Measurements from ENCODE around the gene TMEM39B.
"Not testable (repeated sequence)": the region's sequence is repeated elsewhere in the genome, so short reads cannot be mapped to it uniquely, and the experiment has no call there.

TMEM39B gene

DNA sequence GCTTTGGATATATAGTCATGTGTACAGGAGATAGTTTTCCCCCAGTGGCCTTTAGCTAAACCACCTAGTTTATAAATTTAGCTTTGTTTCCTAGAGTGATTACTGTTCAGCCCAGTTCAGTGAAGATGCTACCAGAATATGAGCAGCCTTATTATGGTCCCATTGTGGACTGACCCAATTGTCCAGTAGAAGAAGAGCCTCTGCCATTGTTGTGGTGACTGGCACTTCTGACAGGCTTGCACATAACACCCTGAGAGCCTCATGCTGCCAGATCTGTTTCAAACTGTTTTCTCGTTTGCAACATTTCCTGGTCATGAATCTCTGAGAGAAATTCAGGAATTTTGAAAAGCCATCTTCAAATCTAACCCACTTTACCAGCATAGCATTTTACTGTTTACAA is 55.7 kb downstream of the TMEM39B start:
- TF ChIP-seq, protein P1, sequence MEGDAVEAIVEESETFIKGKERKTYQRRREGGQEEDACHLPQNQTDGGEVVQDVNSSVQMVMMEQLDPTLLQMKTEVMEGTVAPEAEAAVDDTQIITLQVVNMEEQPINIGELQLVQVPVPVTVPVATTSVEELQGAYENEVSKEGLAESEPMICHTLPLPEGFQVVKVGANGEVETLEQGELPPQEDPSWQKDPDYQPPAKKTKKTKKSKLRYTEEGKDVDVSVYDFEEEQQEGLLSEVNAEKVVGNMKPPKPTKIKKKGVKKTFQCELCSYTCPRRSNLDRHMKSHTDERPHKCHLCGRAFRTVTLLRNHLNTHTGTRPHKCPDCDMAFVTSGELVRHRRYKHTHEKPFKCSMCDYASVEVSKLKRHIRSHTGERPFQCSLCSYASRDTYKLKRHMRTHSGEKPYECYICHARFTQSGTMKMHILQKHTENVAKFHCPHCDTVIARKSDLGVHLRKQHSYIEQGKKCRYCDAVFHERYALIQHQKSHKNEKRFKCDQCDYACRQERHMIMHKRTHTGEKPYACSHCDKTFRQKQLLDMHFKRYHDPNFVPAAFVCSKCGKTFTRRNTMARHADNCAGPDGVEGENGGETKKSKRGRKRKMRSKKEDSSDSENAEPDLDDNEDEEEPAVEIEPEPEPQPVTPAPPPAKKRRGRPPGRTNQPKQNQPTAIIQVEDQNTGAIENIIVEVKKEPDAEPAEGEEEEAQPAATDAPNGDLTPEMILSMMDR (IDR thresholded peaks at IDR 0.05; ENCODE audit: insufficient read depth, low read length, poor library complexity, severe bottlenecking), result no peak
- Histone ChIP-seq H3K4me3 (replicated peaks; ENCODE audit: low read depth, low read length) (no peak overlapping the region), H3K27me3 (replicated peaks; ENCODE audit: control insufficient read depth, insufficient read depth, low read length) (no peaks in the 10 kb centered on the region), H3K36me3 (ENCODE audit: control insufficient read depth, insufficient read depth, low read length) (peaks cover 2% of the 10 kb centered on the region)
- no peak for DNase-seq (ENCODE audit: extremely low read depth, insufficient read length)

DNA sequence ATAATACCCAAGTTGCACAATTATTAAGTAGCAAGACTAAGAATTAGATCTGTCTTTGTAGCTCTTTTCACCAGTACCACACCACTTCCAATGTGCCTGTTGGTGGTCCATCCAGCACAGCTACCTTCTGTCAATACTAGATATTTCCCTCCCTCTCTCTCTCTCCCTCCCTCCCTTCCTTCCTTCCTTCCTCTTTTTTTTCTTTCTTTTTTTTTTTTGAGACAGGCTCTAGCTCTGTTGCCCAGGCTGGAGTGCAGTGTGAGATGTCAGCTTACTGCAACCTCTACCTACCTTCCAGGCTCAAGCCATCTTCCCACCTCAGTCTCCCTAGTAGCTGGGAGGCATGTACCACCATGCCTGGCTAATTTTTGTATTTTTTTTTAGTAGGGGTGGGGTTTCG is 56.2 kb downstream of the TMEM39B start:
- TF ChIP-seq, protein P1 (IDR thresholded peaks at IDR 0.05; ENCODE audit: insufficient read depth, low read length, poor library complexity, severe bottlenecking), result no peak
- no peak overlapping the region for H3K4me3 ChIP-seq (replicated peaks; ENCODE audit: low read depth, low read length)
- H3K36me3 ChIP-seq (ENCODE audit: control insufficient read depth, insufficient read depth, low read length), result peaks cover 2% of the 10 kb centered on the region
- DNase-seq (ENCODE audit: extremely low read depth, insufficient read length), result no peak
- no peaks in the 10 kb centered on the region for H3K27me3 ChIP-seq (replicated peaks; ENCODE audit: control insufficient read depth, insufficient read depth, low read length)

DNA sequence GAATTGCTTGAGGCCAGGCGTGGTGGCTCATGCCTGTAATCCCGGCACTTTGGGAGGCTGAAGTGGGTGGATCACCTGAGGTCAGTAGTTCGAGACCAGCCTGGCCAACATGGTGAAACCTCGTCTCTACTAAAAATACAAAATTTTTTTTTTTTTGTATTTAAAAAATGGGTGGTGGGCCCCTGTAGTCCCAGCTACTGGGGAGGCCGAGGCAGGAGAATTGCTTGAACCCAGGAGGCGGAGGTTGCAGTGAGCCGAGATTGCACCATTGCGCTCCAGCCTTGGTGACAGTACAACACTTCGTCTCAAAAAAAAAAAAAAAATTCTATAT is 61.2 kb downstream of the TMEM39B start:
- H3K36me3 ChIP-seq (ENCODE audit: control insufficient read depth, insufficient read depth, low read length); DNase-seq (ENCODE audit: extremely low read depth, insufficient read length); H3K27me3 ChIP-seq (replicated peaks; ENCODE audit: control insufficient read depth, insufficient read depth, low read length); H3K4me3 ChIP-seq (replicated peaks; ENCODE audit: low read depth, low read length): not testable (repeated sequence)

DNA sequence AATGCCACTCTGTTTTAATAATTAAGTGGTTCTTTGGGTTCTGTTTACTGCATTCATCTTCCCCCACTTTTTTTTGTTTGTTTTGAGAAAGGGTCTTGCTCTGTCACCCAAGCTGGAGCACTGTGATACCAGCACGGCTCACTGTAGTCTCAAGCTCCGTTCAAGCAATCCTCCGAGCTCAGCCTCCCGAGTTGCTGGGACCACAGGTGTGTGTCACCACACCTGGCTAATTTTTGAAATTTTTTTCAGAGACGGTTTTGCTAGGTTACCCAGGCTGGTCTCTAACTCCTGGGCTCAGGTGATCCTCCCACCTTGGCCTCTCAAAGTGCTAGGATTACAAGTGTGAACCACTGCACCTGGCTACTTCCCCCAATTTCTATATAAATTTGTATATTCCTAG is 64.4 kb downstream of the TMEM39B start:
- no peak for DNase-seq (ENCODE audit: extremely low read depth, insufficient read length)
- H3K27me3 ChIP-seq (replicated peaks; ENCODE audit: control insufficient read depth, insufficient read depth, low read length), result no peaks in the 10 kb centered on the region
- H3K4me3 ChIP-seq (replicated peaks; ENCODE audit: low read depth, low read length), result no peak overlapping the region
- TF ChIP-seq, protein P1 (IDR thresholded peaks at IDR 0.05; ENCODE audit: insufficient read depth, low read length, poor library complexity, severe bottlenecking), result no peak
- no peaks in the 10 kb centered on the region for H3K36me3 ChIP-seq (ENCODE audit: control insufficient read depth, insufficient read depth, low read length)

DNA sequence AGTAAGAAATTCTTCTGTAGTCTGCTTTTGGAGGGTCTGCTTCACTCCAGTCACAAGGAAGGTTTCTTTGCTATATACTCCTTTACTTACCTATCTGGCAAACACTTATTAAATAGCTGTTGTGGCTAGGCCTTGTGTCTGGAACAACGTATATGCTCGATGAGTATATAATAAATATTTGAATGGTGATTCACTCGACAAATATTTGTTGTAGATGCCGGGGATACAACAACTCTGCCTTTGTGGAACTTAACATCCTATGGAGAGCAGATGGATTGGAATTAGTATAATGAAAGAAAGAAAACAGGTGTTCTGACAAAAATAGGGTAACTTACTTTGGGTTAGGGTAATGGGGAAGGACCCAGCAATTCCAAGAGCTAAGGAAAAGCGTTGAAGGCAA is 66.2 kb downstream of the TMEM39B start:
- H3K4me3 ChIP-seq (replicated peaks; ENCODE audit: low read depth, low read length), result no peak overlapping the region
- H3K36me3 ChIP-seq (ENCODE audit: control insufficient read depth, insufficient read depth, low read length), result no peaks in the 10 kb centered on the region
- no peaks in the 10 kb centered on the region for H3K27me3 ChIP-seq (replicated peaks; ENCODE audit: control insufficient read depth, insufficient read depth, low read length)
- no peak for DNase-seq (ENCODE audit: extremely low read depth, insufficient read length)
- TF ChIP-seq, protein P1 (IDR thresholded peaks at IDR 0.05; ENCODE audit: insufficient read depth, low read length, poor library complexity, severe bottlenecking), result no peak

DNA sequence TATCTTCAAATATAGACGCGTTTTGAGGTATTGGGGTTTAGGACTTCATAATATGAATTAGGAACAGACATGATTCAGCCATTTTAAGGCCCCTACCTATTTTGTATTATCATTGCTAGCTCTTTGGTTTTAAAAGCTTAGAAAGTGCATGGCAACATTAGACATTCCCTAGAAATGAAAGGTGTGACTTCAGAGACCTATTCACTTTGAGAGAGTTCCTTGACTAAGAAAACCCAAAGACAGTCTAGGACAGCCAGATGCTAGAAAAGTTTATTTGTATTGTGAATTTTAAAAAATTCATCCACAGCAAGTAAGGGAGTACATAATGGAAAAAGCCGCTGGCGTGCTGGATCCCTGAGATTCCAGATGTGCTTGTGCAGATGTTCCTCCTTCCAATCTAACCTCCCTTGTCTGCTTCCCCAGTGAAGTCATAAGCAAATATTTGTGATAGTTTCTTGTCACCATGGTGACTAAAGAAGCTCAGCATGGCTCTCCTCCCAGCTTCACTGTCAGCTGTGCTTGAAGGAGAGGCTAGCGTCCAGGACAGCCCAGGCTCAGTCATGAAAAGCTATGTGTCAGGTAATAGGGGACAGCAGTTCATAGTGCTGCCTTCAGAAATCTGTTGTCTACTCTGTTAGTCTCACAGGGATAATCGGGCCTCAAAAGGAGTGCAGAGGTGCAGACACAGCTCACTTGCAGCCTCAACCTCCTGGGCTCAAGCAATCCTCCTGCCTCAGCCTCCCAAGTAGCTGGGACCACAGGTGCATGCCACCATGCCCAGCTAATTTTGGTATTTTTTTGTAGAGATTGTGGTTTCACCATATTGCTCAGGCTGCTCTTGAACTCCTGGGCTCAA is 69.9 kb downstream of the TMEM39B start:
- no peak overlapping the region for H3K4me3 ChIP-seq (replicated peaks; ENCODE audit: low read depth, low read length)
- no peak for DNase-seq (ENCODE audit: extremely low read depth, insufficient read length)
- H3K27me3 ChIP-seq (replicated peaks; ENCODE audit: control insufficient read depth, insufficient read depth, low read length), result no peaks in the 10 kb centered on the region
- H3K36me3 ChIP-seq (ENCODE audit: control insufficient read depth, insufficient read depth, low read length), result no peaks in the 10 kb centered on the region
- TF ChIP-seq, protein P1 (IDR thresholded peaks at IDR 0.05; ENCODE audit: insufficient read depth, low read length, poor library complexity, severe bottlenecking), result no peak

DNA sequence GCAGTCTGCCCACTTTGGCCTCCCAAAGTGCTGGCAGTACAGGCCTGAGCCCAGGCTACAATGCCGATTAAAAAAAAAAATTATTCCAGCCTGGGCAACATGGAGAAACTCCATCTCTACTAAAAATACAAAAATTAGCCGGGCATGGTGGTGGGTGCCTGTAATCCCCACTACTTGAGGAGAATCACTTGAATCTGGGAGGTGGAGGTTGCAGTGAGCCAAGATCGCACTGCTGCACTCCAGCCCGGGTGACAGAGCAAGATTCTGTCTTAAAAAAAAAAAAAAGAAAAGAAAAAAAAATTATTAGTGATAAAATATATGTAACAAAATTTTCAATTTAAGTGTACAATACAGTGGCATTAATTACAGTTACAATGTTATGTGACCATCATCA is 70.6 kb downstream of the TMEM39B start:
- not testable (repeated sequence) for H3K27me3 ChIP-seq (replicated peaks; ENCODE audit: control insufficient read depth, insufficient read depth, low read length); DNase-seq (ENCODE audit: extremely low read depth, insufficient read length); H3K36me3 ChIP-seq (ENCODE audit: control insufficient read depth, insufficient read depth, low read length); H3K4me3 ChIP-seq (replicated peaks; ENCODE audit: low read depth, low read length)
